Measurements from ENCODE around the gene PRUNE1. TPM values are rescaled to one million over a fixed set of nuclear protein-coding genes. Genes with fewer than 3 reads are reported as not detected.
A peak's percentile ranks its signal among the peaks of the same experiment; 100 is the strongest.

The PRUNE1 gene
- total RNA-seq, 1 donor from 2014 or later = 8.7 TPM

GRCh38 chr1:150976879-150977694 lies 31.2 kb upstream of the PRUNE1 start:
- DNase-seq = peak; percentile 73

GRCh38 chr1:150979092-150980056 lies 28.9 kb upstream of the PRUNE1 start:
- DNase-seq = peak; percentile 95

GRCh38 chr1:150981177-150981804 lies 27.0 kb upstream of the PRUNE1 start:
- DNase-seq = no peak

GRCh38 chr1:150981805-150982712 lies 26.2 kb upstream of the PRUNE1 start, which contains the start of gene ANXA9:
TSS of gene ANXA9 (plus strand) at chr1:150982292. CDS start at chr1:150983106, 814 bp downstream.
- no peak for DNase-seq

DNA sequence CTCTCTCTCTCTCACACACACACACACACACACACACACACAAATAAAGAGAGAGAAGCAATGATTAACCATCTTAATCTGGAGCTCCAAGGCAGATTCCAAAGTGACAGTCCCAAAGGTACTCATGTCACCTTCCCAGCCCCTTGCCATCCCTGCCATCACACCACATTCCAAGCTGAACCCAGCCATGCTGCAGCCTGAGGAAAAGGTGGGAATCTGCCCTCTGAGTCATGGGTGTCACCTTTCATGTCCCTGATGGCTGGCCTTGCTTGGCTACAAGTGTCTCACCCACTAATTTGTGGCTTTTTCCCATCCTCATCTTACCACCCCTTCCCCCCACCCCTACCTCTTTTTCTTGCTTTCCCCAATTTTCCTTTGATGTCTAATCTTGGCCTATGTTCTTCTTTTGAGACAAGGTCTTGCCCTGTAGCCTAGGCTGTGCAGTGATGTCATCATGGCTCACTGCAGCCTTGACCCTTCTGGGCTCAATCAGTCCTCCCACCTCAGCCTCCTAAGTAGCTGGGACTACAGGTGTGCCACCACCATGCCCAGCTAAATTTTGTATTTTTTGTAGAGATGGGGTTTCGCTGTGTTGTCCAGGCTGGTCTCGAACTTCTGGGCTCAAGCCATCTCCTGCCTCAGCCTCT lies 22.9 kb upstream of the PRUNE1 start:
- DNase-seq = no peak

DNA sequence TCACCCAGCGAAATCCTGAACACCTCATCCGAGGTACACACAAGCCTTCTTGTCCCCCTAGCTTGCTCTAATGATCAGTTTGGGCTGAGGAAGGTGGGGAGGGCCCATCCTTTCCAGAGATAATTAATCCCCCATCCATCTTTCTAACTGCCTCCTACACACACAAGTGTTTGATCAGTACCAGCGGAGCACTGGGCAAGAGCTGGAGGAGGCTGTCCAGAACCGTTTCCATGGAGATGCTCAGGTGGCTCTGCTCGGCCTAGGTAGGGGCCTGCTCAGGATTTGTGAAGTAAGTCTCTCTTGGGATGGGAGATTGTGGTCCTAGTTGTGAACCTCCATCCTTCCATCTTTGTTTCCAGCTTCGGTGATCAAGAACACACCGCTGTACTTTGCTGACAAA lies 20.3 kb upstream of the PRUNE1 start:
- DNase-seq = no peak

GRCh38 chr1:150992626-150993025 lies 15.6 kb upstream of the PRUNE1 start:
- no peak for DNase-seq

GRCh38 chr1:150994248-150994647 lies 14.0 kb upstream of the PRUNE1 start:
- DNase-seq = no peak

- no peak for DNase-seq
Measured at GRCh38 chr1:150995460-150995859, 12.8 kb upstream of the PRUNE1 start.

DNA sequence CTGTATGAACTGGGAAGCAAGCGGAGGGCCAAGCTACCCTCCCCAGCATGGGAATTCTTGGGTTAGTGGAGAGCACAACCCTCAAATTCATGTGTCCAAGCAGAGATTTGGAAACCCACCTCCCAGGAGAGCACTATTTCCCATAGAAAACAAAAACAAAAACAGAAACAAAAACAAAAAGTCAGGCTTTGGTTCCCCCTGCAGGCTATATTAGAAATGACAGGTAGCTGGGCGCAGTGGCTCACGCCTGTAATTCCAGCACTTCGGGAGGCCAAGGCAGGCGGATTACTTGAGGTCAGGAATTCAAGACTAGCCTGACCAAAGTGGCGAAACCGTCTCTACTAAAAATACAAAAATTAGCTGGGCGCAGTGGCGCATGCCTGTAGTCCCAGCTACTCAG lies 12.4 kb upstream of the PRUNE1 start:
- DNase-seq = peak; percentile 48

DNA sequence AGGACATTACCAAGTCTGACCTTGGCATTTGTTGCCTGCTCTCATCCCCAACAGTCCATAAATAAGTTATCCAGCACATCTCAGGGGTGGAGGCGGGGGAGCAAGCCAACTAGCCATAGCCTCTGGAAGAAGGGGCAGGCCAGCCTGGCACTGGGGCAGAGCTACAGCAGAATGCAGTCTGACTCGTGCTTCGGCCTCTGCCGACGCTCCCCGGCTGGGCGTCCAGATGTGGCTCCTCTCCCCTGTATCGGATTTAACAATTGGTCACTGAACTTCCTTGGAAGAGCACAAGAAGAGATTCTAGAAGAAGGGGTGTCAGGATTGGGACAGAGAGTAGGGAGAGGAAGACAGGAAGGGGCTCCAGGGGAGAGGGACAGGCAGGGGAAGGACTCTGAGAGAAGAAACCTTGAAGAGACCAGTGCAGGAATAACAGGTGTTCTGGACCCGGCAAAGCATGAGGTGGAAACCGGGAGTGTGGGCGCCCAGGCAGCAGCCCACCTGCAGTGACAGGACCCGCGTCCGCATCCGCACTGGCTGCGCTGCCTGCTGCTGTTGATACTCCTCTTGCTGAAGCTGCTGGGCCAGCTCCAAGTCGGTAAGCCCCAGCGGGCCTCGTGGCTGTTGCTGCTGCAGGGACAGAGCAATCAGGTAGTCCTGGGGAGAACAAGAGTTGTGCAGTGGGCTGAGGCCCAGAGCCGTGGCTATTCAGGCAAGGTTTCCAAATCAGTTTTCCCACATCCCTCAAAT lies 10.9 kb upstream of the PRUNE1 start:
- no peak for DNase-seq

DNA sequence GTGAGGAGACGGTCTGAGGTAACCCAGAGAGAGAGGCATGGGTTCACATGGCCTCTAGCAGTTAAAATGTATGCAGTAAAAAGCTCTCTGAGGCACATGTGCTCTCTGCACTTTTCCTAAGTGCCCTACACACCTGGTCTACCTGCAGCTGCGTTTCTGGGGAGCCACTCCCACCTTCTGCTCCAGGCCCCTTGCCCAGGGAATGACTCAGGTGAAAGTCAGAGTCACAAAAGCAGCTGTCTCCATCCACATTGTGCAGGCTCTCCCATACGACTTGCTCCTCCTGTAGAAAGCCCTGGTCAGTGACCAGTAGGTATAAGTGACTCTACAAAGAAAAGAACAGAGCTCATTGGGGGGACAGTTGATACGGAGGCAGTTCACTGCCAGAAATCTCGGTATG lies 10.3 kb upstream of the PRUNE1 start:
- DNase-seq = no peak

- peak; percentile 93 for DNase-seq
Measured at GRCh38 chr1:150999051-150999674, 9.1 kb upstream of the PRUNE1 start.

GRCh38 chr1:150999926-151000325 lies 8.3 kb upstream of the PRUNE1 start:
- no peak for DNase-seq

GRCh38 chr1:151000408-151000807 lies 7.8 kb upstream of the PRUNE1 start:
- DNase-seq = no peak

GRCh38 chr1:151001602-151002001 lies 6.6 kb upstream of the PRUNE1 start:
- peak; percentile 49 for DNase-seq

DNA sequence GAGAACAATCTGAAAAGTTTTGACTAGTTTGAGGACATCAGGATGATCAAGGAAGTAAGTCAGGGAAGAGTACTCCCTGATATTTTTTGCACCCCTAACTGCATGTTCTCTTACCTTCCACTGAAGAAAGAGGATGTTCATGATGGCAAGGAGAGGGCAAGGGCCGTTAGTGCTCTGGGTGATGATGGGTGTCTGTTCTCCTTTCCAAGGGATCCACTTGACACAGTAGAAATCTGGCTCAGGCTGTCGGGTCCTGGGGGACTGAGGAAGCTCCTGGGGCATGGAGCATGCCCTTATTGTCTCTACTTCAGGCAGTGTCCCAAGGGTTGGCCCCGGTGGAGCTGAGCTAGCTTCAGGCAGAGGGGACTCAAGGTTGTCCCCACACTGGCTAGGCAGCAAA lies 6.2 kb upstream of the PRUNE1 start:
- DNase-seq = no peak

- no peak for DNase-seq
Measured at GRCh38 chr1:151002611-151003010, 5.6 kb upstream of the PRUNE1 start.

- DNase-seq = no peak
Measured at GRCh38 chr1:151003180-151003579, 5.1 kb upstream of the PRUNE1 start.

DNA sequence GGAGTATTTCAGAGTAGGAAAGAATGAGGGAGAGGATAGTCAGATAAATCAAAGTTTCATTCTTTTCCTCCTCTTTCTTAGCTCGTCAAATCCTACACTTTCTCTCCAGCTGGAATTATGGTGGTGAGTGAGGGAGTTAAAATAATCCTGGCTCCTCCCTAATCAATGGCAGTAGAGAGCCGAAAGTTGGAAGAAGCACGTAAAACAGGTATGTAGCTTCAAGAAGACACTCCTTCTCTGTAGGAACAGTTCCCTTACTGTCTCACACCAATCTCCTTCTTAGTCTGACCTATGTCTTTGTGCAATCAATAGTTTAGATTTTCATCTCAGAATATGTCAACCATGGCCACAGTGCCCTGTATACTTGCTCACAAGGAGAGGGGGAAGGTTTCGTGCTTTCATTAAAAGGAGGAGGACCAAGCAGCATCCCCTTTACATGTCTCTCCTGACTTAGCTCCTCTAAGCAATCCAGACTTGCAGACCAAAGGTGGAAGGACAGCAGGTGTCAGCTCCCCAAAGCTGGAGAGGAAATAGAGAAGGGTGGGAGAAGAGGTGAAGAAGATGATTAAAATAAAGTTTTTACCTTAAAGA lies 2.4 kb upstream of the PRUNE1 start:
- peak; percentile 25 for DNase-seq
